ENCODE results near the gene USP36. TPM values are rescaled to one million over a fixed set of nuclear protein-coding genes. Genes with fewer than 3 reads are reported as not detected.

USP36 gene
- total and polyA plus RNA-seq, 4 donors, result 5.9 to 68.1 (median 49.0) TPM

DNA sequence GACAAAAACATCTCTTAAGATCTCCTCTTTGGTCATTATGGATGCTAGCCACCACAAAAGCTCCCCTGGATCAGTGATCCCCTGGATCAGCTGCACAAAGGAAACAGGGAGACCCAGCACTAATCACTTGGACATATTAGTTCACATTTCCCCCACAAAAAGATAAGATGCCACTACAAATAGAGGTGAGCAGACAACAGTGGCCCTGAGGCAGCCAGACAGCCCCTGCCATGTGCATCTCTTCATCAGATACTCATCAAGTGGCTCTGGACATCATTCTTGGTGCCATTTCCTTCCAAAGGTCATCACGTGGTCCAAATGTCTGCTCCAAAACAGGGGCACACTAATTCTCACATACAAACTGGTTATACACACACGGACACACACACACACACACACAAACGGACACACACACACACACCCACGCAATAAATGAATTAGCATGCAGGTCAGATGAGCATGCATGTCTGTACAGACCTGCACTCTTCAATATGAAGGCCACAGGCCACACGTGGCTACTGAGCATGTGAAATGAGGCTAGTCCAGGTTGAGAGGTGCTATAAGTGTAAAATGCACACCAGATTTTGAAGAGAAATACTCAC lies 4.1 kb downstream of the USP36 start:
- intact Hi-C loops (cut with DNase I), result no loop called here
- no peak for ATAC-seq (ENCODE audit: low FRiP score)

DNA sequence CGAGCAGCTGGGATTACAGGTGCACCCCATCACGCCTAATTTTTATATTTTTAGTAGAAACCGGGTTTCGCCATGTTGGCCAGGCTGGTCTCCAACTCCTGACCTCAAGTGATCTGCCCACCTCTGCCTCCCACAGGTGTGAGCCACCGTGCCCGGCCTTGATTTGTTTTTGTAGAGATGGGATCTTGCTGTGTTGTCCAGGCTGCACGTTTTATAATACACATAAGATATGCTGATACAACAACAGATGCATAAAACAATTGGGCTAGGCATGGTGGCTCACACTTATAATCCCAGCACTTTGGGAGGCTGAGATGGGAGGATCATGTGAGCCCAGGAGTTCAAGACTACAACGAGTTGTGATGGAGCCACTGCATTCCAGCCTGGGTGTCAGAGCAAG lies 6.0 kb downstream of the USP36 start:
- Histone ChIP-seq H3K36me3 (ENCODE audit: control insufficient read depth in 1 of 2, insufficient read depth in 2 of 2, low read length in 1 of 2) (peaks cover 3 to 8% of the 10 kb centered on the region in 2 donors), H3K27ac (ENCODE audit: low read depth in 1 of 2, low read length in 2 of 2) (no peak overlapping the region), H3K4me3 (ENCODE audit: low read length in 2 of 2) (no peak overlapping the region), H3K4me1 (ENCODE audit: control insufficient read depth in 1 of 2, insufficient read depth in 2 of 2, low read length in 2 of 2) (no peaks in the 10 kb centered on the region), H3K27me3 (ENCODE audit: control insufficient read depth in 1 of 2, insufficient read depth in 2 of 2, low read length in 1 of 2) (no peaks in the 10 kb centered on the region), H3K9me3 (ENCODE audit: control insufficient read depth, low read length) (no peaks in the 10 kb centered on the region)
- ATAC-seq (ENCODE audit: low FRiP score), result no peak
- intact Hi-C loops (cut with DNase I), result no loop called here
- 91 to 93% methylated on average over 8 of the region's 8 CpGs for WGBS, 2 donors
- peak in 1 of 2 donors; percentile 23 for DNase-seq

More for the DNA sequence above, 4.1 kb downstream of the USP36 start:
- Histone ChIP-seq H3K27ac (ENCODE audit: low read depth in 1 of 2, low read length in 2 of 2) (no peak overlapping the region), H3K4me1 (ENCODE audit: control insufficient read depth in 1 of 2, insufficient read depth in 2 of 2, low read length in 2 of 2) (no peaks in the 10 kb centered on the region), H3K4me3 (ENCODE audit: low read length in 2 of 2) (no peak overlapping the region), H3K27me3 (ENCODE audit: control insufficient read depth in 1 of 2, insufficient read depth in 2 of 2, low read length in 1 of 2) (no peaks in the 10 kb centered on the region), H3K36me3 (ENCODE audit: control insufficient read depth in 1 of 2, insufficient read depth in 2 of 2, low read length in 1 of 2) (peaks cover 0 to 8% of the 10 kb centered on the region in 2 donors), H3K9me3 (ENCODE audit: control insufficient read depth, low read length) (no peaks in the 10 kb centered on the region)
- 77 to 81% methylated on average over 5 of the region's 5 CpGs for WGBS, 2 donors
- no peak for DNase-seq

DNA sequence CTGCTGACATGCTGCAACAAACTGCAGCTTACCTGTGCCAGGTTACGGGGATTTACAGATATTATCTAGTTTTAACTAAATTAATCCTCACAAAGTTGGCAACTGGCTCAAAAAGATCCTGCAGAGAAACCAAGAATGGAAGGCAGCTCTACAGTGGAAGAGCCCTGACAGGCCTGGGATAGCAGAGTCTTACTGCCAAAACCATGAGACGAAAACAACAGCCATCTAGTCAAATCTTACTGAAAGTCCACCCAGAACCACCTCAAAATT lies 8.1 kb downstream of the USP36 start:
- H3K27me3 ChIP-seq (ENCODE audit: control insufficient read depth in 1 of 2, insufficient read depth in 2 of 2, low read length in 1 of 2), result no peaks in the 10 kb centered on the region
- no peaks in the 10 kb centered on the region for H3K4me1 ChIP-seq (ENCODE audit: control insufficient read depth in 1 of 2, insufficient read depth in 2 of 2, low read length in 2 of 2)
- ATAC-seq (ENCODE audit: low FRiP score), result no peak
- intact Hi-C loops (cut with DNase I), result no loop called here
- DNase-seq, result no peak
- H3K4me3 ChIP-seq (ENCODE audit: low read length in 2 of 2), result no peak overlapping the region
- 86 to 96% methylated on average over 2 of the region's 2 CpGs for WGBS, 2 donors
- H3K9me3 ChIP-seq (ENCODE audit: control insufficient read depth, low read length), result no peaks in the 10 kb centered on the region
- H3K27ac ChIP-seq (ENCODE audit: low read depth in 1 of 2, low read length in 2 of 2), result no peak overlapping the region
- H3K36me3 ChIP-seq (ENCODE audit: control insufficient read depth in 1 of 2, insufficient read depth in 2 of 2, low read length in 1 of 2), result peaks cover 3 to 8% of the 10 kb centered on the region in 2 donors

DNA sequence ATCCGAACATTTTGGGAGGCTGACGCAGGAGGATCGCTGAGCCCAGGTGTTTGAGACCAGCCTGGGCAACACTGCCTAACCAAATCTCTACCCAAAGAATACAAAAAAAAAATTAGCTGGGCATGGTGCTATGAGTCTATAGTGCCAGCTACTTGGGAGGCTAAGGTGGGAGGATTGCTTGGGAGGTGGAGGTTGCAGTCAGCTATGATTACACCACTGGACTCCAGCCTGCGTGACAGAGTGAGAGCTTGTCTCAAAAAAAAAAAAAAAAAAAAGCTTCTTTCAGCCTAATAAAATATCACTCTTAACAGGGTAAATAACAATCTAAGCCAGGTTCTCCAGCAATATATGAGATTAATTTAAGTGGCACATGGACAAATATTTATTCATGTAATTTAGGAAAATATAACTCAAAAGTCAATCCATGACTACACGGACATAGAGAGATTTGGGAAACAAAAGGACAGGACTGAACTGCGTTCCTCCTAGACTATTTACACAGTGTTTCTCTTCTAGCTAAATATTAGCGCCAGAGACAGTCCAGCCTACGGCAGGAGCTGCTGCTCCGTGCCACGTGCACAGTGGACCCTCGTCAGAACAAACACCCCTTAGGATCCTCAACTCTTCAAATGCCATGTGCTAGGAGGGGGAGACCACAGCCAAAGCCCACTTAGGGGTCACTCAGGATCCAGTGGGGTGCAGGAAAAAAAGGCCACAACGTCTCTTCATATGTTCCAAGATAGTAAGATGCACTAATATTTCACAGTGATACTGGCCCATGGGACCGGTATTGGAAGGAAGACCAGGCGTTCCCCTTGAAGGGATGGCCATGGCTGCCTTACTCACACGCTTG lies 8.7 kb downstream of the USP36 start:
- peak; percentile 16 to 37 for DNase-seq
- Histone ChIP-seq H3K27me3 (ENCODE audit: control insufficient read depth in 1 of 2, insufficient read depth in 2 of 2, low read length in 1 of 2) (no peaks in the 10 kb centered on the region), H3K27ac (ENCODE audit: low read depth in 1 of 2, low read length in 2 of 2) (no peak overlapping the region), H3K4me1 (ENCODE audit: control insufficient read depth in 1 of 2, insufficient read depth in 2 of 2, low read length in 2 of 2) (no peaks in the 10 kb centered on the region), H3K4me3 (ENCODE audit: low read length in 2 of 2) (no peak overlapping the region), H3K9me3 (ENCODE audit: control insufficient read depth, low read length) (no peaks in the 10 kb centered on the region), H3K36me3 (ENCODE audit: control insufficient read depth in 1 of 2, insufficient read depth in 2 of 2, low read length in 1 of 2) (peaks cover 3 to 9% of the 10 kb centered on the region in 2 donors)
- intact Hi-C loops (cut with DNase I), result no loop called here
- WGBS, 2 donors, result 87 to 88% methylated on average over 15 of the region's 15 CpGs
- ATAC-seq (ENCODE audit: low FRiP score), result no peak

DNA sequence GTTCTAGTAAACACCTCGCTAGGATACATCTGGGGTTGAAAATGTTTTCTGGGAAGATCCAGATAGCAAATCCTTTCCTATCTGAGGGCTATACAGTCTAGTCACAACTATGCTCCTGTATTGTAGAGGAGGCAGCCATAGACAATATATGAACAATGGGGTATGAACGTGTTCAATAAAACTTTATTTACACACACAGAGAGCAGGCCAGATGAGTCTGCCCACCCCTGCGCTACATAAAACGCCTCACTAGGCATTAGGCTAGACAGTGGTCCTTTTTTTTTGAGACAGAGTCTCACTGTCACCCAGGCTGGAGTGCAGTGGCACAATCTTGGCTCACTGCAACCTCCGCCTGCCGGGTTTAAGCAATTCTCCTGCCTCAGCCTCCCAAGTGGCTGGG lies 11.1 kb downstream of the USP36 start:
- intact Hi-C loops (cut with DNase I), result no loop called here
- no peaks in the 10 kb centered on the region for H3K9me3 ChIP-seq (ENCODE audit: control insufficient read depth, low read length)
- H3K27ac ChIP-seq (ENCODE audit: low read depth in 1 of 2, low read length in 2 of 2), result no peak overlapping the region
- DNase-seq (peak in 1 of 2 donors; percentile 33), ATAC-seq (ENCODE audit: low FRiP score) (no peak)
- peaks cover 6 to 7% of the 10 kb centered on the region in 2 donors for H3K36me3 ChIP-seq (ENCODE audit: control insufficient read depth in 1 of 2, insufficient read depth in 2 of 2, low read length in 1 of 2)
- no peaks in the 10 kb centered on the region for H3K27me3 ChIP-seq (ENCODE audit: control insufficient read depth in 1 of 2, insufficient read depth in 2 of 2, low read length in 1 of 2)
- H3K4me3 ChIP-seq (ENCODE audit: low read length in 2 of 2), result no peak overlapping the region
- no peaks in the 10 kb centered on the region for H3K4me1 ChIP-seq (ENCODE audit: control insufficient read depth in 1 of 2, insufficient read depth in 2 of 2, low read length in 2 of 2)
- 97 to 98% methylated on average over 6 of the region's 6 CpGs for WGBS, 2 donors

DNA sequence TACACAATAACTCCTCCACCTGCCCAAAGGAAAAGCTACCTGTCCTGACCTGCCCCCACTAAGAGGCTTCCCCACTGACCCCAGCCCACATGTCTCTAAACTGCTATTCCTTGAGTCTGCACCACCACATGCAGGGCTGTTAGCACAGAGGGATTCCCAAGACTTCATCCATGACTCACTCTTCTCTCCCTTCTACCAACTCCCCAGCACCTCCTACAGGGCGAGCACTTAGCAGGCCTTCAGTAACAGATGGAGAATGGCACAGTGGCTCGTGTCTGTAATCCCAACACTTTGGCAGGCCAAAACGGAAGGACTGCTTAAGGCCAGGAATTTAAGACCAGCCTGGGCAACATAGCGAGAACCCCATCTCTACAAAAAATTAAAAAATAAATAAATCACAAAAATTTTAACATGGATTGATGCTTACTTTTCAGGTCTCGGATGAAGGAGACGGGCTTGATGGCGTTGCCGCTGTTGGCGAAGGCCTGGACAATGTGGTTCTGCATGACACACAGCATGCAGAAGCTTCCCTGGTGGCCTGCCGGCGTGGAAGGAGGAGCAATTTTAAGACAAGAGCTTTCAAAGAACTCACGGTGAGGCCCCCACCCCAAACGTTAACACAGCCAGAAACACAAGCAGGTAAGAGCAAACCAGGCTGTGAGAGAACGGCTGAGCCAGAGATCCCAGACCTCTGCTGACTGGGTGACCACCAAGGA lies 12.0 kb downstream of the USP36 start:
- DNase-seq (peak in 1 of 2 donors; percentile 67), ATAC-seq (ENCODE audit: low FRiP score) (no peak)
- no peaks in the 10 kb centered on the region for H3K27me3 ChIP-seq (ENCODE audit: control insufficient read depth in 1 of 2, insufficient read depth in 2 of 2, low read length in 1 of 2)
- H3K9me3 ChIP-seq (ENCODE audit: control insufficient read depth, low read length), result no peaks in the 10 kb centered on the region
- H3K27ac ChIP-seq (ENCODE audit: low read depth in 1 of 2, low read length in 2 of 2), result no peak overlapping the region
- H3K4me1 ChIP-seq (ENCODE audit: control insufficient read depth in 1 of 2, insufficient read depth in 2 of 2, low read length in 2 of 2), result no peaks in the 10 kb centered on the region
- intact Hi-C loops (cut with DNase I), result no loop called here
- H3K36me3 ChIP-seq (ENCODE audit: control insufficient read depth in 1 of 2, insufficient read depth in 2 of 2, low read length in 1 of 2), result peaks cover 6 to 10% of the 10 kb centered on the region in 2 donors
- no peak overlapping the region for H3K4me3 ChIP-seq (ENCODE audit: low read length in 2 of 2)
- 90 to 91% methylated on average over 14 of the region's 14 CpGs for WGBS, 2 donors

DNA sequence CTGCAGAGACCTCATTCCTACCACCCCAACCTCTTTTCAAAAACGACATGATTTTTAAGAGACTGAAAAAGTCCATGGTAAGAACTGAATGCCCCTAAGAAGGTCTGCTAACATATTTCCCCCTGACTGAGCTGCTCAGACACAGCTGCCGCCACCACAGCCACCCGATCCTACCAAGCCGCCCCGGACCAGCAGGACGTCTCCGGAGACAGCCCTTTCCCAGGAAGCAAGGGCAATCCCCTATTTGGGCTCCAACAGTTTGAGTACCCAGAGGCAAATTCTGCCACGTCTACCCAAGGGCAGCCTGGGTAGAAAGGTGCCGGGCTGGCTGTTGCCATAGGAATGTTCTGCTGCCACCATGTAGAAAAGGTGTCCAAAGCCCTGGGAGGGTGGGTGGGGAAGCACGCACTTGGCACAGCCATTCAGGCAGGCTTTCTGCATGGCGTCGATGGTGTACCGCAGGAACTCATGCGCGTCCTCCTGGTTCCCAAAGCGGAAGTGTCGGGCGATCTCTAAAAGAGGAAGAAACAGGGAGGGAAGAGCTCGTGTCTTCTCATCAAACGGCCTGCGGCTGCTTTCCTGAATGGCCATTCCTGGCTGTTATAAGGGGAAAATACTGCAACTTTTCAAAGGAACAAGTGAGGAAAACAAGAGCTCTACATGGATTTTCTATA lies 13.6 kb downstream of the USP36 start:
- Histone ChIP-seq H3K27me3 (ENCODE audit: control insufficient read depth in 1 of 2, insufficient read depth in 2 of 2, low read length in 1 of 2) (no peaks in the 10 kb centered on the region), H3K4me1 (ENCODE audit: control insufficient read depth in 1 of 2, insufficient read depth in 2 of 2, low read length in 2 of 2) (no peaks in the 10 kb centered on the region), H3K9me3 (ENCODE audit: control insufficient read depth, low read length) (no peaks in the 10 kb centered on the region), H3K4me3 (ENCODE audit: low read length in 2 of 2) (no peak overlapping the region), H3K27ac (ENCODE audit: low read depth in 1 of 2, low read length in 2 of 2) (no peak overlapping the region), H3K36me3 (ENCODE audit: control insufficient read depth in 1 of 2, insufficient read depth in 2 of 2, low read length in 1 of 2) (peaks cover 8% of the 10 kb centered on the region in 2 donors)
- ATAC-seq (ENCODE audit: low FRiP score) (no peak), DNase-seq (peak; percentile 77 to 85)
- intact Hi-C loops (cut with DNase I), result no loop called here
- 89 to 90% methylated on average over 21 of the region's 21 CpGs for WGBS, 2 donors

DNA sequence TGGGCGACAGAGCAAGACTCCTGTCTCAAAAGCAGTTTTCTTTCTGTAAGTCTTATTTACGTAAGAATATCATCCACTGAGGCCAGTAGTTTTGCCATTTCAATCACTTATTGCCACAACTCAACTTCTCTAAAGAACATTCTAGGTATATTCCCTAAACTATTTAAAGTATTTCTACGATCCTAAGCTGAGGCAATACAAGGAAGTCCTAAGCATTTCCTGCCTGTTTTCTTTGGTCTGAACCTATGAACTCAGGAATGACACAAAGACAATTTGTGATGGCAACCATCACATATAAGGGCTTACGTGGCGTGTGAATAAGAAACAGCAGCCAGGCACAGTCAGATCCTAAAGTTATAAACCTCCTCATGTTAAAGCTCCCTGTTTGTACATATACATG lies 14.2 kb downstream of the USP36 start:
- no peak overlapping the region for H3K4me3 ChIP-seq (ENCODE audit: low read length in 2 of 2)
- H3K36me3 ChIP-seq (ENCODE audit: control insufficient read depth in 1 of 2, insufficient read depth in 2 of 2, low read length in 1 of 2), result peaks cover 8% of the 10 kb centered on the region in 2 donors
- H3K9me3 ChIP-seq (ENCODE audit: control insufficient read depth, low read length), result no peaks in the 10 kb centered on the region
- WGBS, 2 donors, result 83 to 86% methylated on average over 5 of the region's 5 CpGs
- no peaks in the 10 kb centered on the region for H3K4me1 ChIP-seq (ENCODE audit: control insufficient read depth in 1 of 2, insufficient read depth in 2 of 2, low read length in 2 of 2)
- ATAC-seq (ENCODE audit: low FRiP score) (no peak), DNase-seq (no peak)
- H3K27ac ChIP-seq (ENCODE audit: low read depth in 1 of 2, low read length in 2 of 2), result no peak overlapping the region
- intact Hi-C loops (cut with DNase I), result no loop called here
- no peaks in the 10 kb centered on the region for H3K27me3 ChIP-seq (ENCODE audit: control insufficient read depth in 1 of 2, insufficient read depth in 2 of 2, low read length in 1 of 2)

Data from aorta (tissue), 5 donors.